Suprapubic skin (tissue), 4 donors: ENCODE results near the gene CLSTN2.

Source experiments
- POLR2A ChIP-seq, 2 donors: fragments of 450-650 bp; IDR thresholded peaks; one replicate each; pipeline ENCODE4 v1.6.1; 2017; ENCODE audit warnings: antibody characterized with exemption in 2 of 2, mild to moderate bottlenecking in 2 of 2, moderate library complexity in 2 of 2
- POLR2AphosphoS5 ChIP-seq, 3 donors: sonication (generic); formaldehyde crosslinking; IDR thresholded peaks; one replicate each; pipeline ENCODE4 v1.6.1; 2017; ENCODE audit warnings: antibody characterized with exemption in 3 of 3
- TF ChIP-seq, protein P1 (sequence below), 2 donors: fragments of 200-600 bp in 1 of 2; fragments of 450-650 bp in 1 of 2; sonication (generic) in 1 of 2; IDR thresholded peaks; one replicate each; pipeline ENCODE4 v1.5.1; 2016 to 2019; ENCODE audit warnings: antibody characterized with exemption in 2 of 2, mild to moderate bottlenecking in 1 of 2, moderate library complexity in 1 of 2

DNA sequence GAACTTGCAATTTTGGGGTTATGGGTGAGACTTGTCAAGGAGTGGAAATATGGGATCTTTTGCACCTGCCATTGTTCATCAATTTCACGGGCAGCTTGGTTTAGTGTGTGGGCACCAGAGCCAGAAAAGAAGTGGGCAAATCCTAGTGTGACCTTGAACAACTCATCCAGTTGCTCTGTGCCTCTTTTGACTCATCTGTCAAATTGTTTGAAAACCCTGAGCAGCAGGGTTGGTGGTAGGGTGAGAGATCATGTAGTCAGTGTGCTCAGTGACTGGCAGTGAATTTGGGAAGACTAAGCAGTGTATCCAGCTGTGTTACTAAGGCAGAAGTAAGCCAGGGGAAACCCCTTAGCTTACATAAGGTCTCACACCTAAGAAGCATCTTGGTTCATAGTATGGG, 449.9 kb downstream of the CLSTN2 start:
- TF ChIP-seq, protein P1, sequence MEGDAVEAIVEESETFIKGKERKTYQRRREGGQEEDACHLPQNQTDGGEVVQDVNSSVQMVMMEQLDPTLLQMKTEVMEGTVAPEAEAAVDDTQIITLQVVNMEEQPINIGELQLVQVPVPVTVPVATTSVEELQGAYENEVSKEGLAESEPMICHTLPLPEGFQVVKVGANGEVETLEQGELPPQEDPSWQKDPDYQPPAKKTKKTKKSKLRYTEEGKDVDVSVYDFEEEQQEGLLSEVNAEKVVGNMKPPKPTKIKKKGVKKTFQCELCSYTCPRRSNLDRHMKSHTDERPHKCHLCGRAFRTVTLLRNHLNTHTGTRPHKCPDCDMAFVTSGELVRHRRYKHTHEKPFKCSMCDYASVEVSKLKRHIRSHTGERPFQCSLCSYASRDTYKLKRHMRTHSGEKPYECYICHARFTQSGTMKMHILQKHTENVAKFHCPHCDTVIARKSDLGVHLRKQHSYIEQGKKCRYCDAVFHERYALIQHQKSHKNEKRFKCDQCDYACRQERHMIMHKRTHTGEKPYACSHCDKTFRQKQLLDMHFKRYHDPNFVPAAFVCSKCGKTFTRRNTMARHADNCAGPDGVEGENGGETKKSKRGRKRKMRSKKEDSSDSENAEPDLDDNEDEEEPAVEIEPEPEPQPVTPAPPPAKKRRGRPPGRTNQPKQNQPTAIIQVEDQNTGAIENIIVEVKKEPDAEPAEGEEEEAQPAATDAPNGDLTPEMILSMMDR (IDR thresholded peaks at IDR 0.05): no peak
- TF ChIP-seq POLR2AphosphoS5 (IDR thresholded peaks at IDR 0.05) (no peak), POLR2A (IDR thresholded peaks at IDR 0.05) (no peak)
